Measurements from ENCODE around the gene PTRHD1. TPM values are rescaled to one million over a fixed set of nuclear protein-coding genes. Genes with fewer than 3 reads are reported as not detected.
"Not testable (repeated sequence)": the region's sequence is repeated elsewhere in the genome, so short reads cannot be mapped to it uniquely, and the experiment has no call there.

The PTRHD1 gene
- 69.9 TPM for polyA plus RNA-seq

GRCh38 chr2:24792874-24793760, at the start of gene PTRHD1, which contains the start of gene CENPO:
TSS of gene PTRHD1 (minus strand) at chr2:24793391. CDS start at chr2:24793377, 14 bp downstream.
TSS of gene CENPO (plus strand) at chr2:24793425. CDS start at chr2:24793920, 495 bp downstream.
- peaks cover 16 to 17% (median 16%) of the 10 kb centered on the region in 3 donors for H3K4me1 Mint-ChIP-seq
- no peaks in the 10 kb centered on the region for H3K27me3 Mint-ChIP-seq
- peak within 1 kb of the TSS; percentile 97 to 100 (median 100) for H3K4me3 Mint-ChIP-seq
- H3K27ac Mint-ChIP-seq: peak within 1 kb of the TSS; percentile 99 to 100 (median 99)
- H3K9me3 Mint-ChIP-seq: no peaks in the 10 kb centered on the region
- H3K36me3 Mint-ChIP-seq: peaks cover 2% of the 10 kb centered on the region

- Mint-ChIP-seq H3K27me3 (no peaks in the 10 kb centered on the region), H3K9me3 (peaks cover 0 to 8% (median 0%) of the 10 kb centered on the region in 3 donors), H3K27ac (no peak overlapping the region), H3K4me1 (no peaks in the 10 kb centered on the region), H3K36me3 (peaks cover 4% of the 10 kb centered on the region), H3K4me3 (no peak overlapping the region)
These were observed 49.2 kb upstream of the PTRHD1 start for GRCh38 chr2:24842081-24843050.

GRCh38 chr2:24840962-24841945, 48.1 kb upstream of the PTRHD1 start:
- no peaks in the 10 kb centered on the region for H3K9me3 Mint-ChIP-seq
- no peaks in the 10 kb centered on the region for H3K4me1 Mint-ChIP-seq
- no peak overlapping the region for H3K27ac Mint-ChIP-seq
- no peaks in the 10 kb centered on the region for H3K27me3 Mint-ChIP-seq
- H3K4me3 Mint-ChIP-seq: no peak overlapping the region
- H3K36me3 Mint-ChIP-seq: peaks cover 5% of the 10 kb centered on the region

- H3K9me3 Mint-ChIP-seq: no peaks in the 10 kb centered on the region
- no peaks in the 10 kb centered on the region for H3K4me1 Mint-ChIP-seq
These were observed 47.1 kb upstream of the PTRHD1 start for GRCh38 chr2:24840164-24840869.

GRCh38 chr2:24839729-24840128, 46.5 kb upstream of the PTRHD1 start:
- no peaks in the 10 kb centered on the region for H3K9me3 Mint-ChIP-seq
- no peaks in the 10 kb centered on the region for H3K27me3 Mint-ChIP-seq
- H3K4me3 Mint-ChIP-seq: no peak overlapping the region
- no peaks in the 10 kb centered on the region for H3K4me1 Mint-ChIP-seq
- peaks cover 8% of the 10 kb centered on the region for H3K36me3 Mint-ChIP-seq
- no peak overlapping the region for H3K27ac Mint-ChIP-seq

More at GRCh38 chr2:24840164-24840869, 47.1 kb upstream of the PTRHD1 start:
- Mint-ChIP-seq H3K27ac (peak overlapping the region in 1 of 3 donors; percentile 13), H3K4me3 (no peak overlapping the region), H3K27me3 (no peaks in the 10 kb centered on the region), H3K36me3 (peaks cover 10% of the 10 kb centered on the region)

GRCh38 chr2:24838541-24838940, 45.4 kb upstream of the PTRHD1 start:
- Mint-ChIP-seq H3K4me3 (no peak overlapping the region), H3K27ac (no peak overlapping the region), H3K9me3 (no peaks in the 10 kb centered on the region), H3K36me3 (peaks cover 8% of the 10 kb centered on the region), H3K4me1 (no peaks in the 10 kb centered on the region), H3K27me3 (no peaks in the 10 kb centered on the region)

- no peaks in the 10 kb centered on the region for H3K9me3 Mint-ChIP-seq
- H3K27me3 Mint-ChIP-seq: no peaks in the 10 kb centered on the region
- H3K4me3 Mint-ChIP-seq: no peak overlapping the region
- H3K36me3 Mint-ChIP-seq: peaks cover 8% of the 10 kb centered on the region
- H3K27ac Mint-ChIP-seq: no peak overlapping the region
- no peaks in the 10 kb centered on the region for H3K4me1 Mint-ChIP-seq
These were observed 44.9 kb upstream of the PTRHD1 start for GRCh38 chr2:24837996-24838513.

- peaks cover 10% of the 10 kb centered on the region for H3K36me3 Mint-ChIP-seq
These were observed 43.5 kb upstream of the PTRHD1 start for GRCh38 chr2:24836706-24837105.

GRCh38 chr2:24836206-24836605, 43.0 kb upstream of the PTRHD1 start:
- Mint-ChIP-seq H3K4me1 (no peaks in the 10 kb centered on the region), H3K4me3 (no peak overlapping the region), H3K36me3 (peaks cover 10% of the 10 kb centered on the region), H3K27me3 (no peaks in the 10 kb centered on the region), H3K27ac (peak overlapping the region in 1 of 3 donors; percentile 50), H3K9me3 (no peaks in the 10 kb centered on the region)

More at GRCh38 chr2:24836706-24837105, 43.5 kb upstream of the PTRHD1 start:
- Mint-ChIP-seq H3K27ac (no peak overlapping the region), H3K9me3 (no peaks in the 10 kb centered on the region), H3K4me3 (no peak overlapping the region), H3K4me1 (no peaks in the 10 kb centered on the region), H3K27me3 (no peaks in the 10 kb centered on the region)

GRCh38 chr2:24835411-24835810, 42.2 kb upstream of the PTRHD1 start:
- H3K27me3 Mint-ChIP-seq, H3K9me3 Mint-ChIP-seq, H3K36me3 Mint-ChIP-seq, H3K27ac Mint-ChIP-seq, H3K4me1 Mint-ChIP-seq, H3K4me3 Mint-ChIP-seq: not testable (repeated sequence)

- peaks cover 11% of the 10 kb centered on the region for H3K36me3 Mint-ChIP-seq
- H3K27ac Mint-ChIP-seq: no peak overlapping the region
- H3K4me3 Mint-ChIP-seq: no peak overlapping the region
- H3K9me3 Mint-ChIP-seq: no peaks in the 10 kb centered on the region
- H3K4me1 Mint-ChIP-seq: no peaks in the 10 kb centered on the region
- H3K27me3 Mint-ChIP-seq: no peaks in the 10 kb centered on the region
These were observed 41.7 kb upstream of the PTRHD1 start for GRCh38 chr2:24834733-24835395.

- no peak overlapping the region for H3K4me3 Mint-ChIP-seq
- H3K27ac Mint-ChIP-seq: no peak overlapping the region
- no peaks in the 10 kb centered on the region for H3K4me1 Mint-ChIP-seq
- no peaks in the 10 kb centered on the region for H3K9me3 Mint-ChIP-seq
- no peaks in the 10 kb centered on the region for H3K27me3 Mint-ChIP-seq
- H3K36me3 Mint-ChIP-seq: peaks cover 11% of the 10 kb centered on the region
These were observed 40.9 kb upstream of the PTRHD1 start for GRCh38 chr2:24833821-24834732.

Data from IgD-negative memory B cell (primary cell).